Activated naive CD8-positive, alpha-beta T cell treated with anti-CD3 and anti-CD28 coated beads, Interleukin-2, amount 10 ng/mL, durations not matched to agents 7 days and 5 days (primary cell): ENCODE results near the gene VWCE. TPM values are rescaled to one million over a fixed set of nuclear protein-coding genes. Genes with fewer than 3 reads are reported as not detected.
"Not testable (repeated sequence)": the region's sequence is repeated elsewhere in the genome, so short reads cannot be mapped to it uniquely, and the experiment has no call there.

Experiments
- ATAC-seq: fragments of 150-1000 bp; cut with Tn5 transposase; one replicate; pipeline ENCODE4 v1.10.0; 2021; ENCODE audit warnings: low read depth, moderate library complexity
- POLR2A ChIA-PET: fragments of 350-600 bp; sonication (Branson Sonifier 250); formaldehyde crosslinking; loops from one replicate; lab custom pipeline; 2021; ENCODE audit warnings: antibody characterized with exemption; lab: Charles Lee
- DNase-seq: peaks from one replicate; pipeline ENCODE4 v3.0.0; 2021
- H3K27ac Mint-ChIP-seq: one replicate; pipeline ENCODE4 v1.8.0; 2022; ENCODE audit warnings: mild to moderate bottlenecking, mixed read lengths
- H3K27me3 Mint-ChIP-seq: one replicate; pipeline ENCODE4 v1.8.0; 2022; ENCODE audit warnings: mild to moderate bottlenecking, moderate library complexity, mixed read lengths
- H3K36me3 Mint-ChIP-seq: one replicate; pipeline ENCODE4 v1.8.0; 2021; ENCODE audit warnings: mild to moderate bottlenecking, mixed read lengths
- H3K4me1 Mint-ChIP-seq: one replicate; pipeline ENCODE4 v1.8.0; 2021; ENCODE audit warnings: mixed read lengths
- H3K4me3 Mint-ChIP-seq: one replicate; pipeline ENCODE4 v1.8.0; 2022; ENCODE audit warnings: mild to moderate bottlenecking, moderate library complexity, mixed read lengths
- H3K9me3 Mint-ChIP-seq: one replicate; pipeline ENCODE4 v1.8.0; 2021; ENCODE audit warnings: mixed read lengths
- total RNA-seq, 2 experiments: library from RNA; stranded (reverse); gene quantifications; one replicate each; pipeline ENCODE4 v1.2.3, GENCODE V29; 2021

Gene VWCE
- total RNA-seq, 2 experiments from 2014 or later = 2.4 to 3.1 TPM

GRCh38 chr11:61272731-61273130 lies 22.4 kb downstream of the VWCE start:
- Mint-ChIP-seq H3K4me1 (no peaks in the 10 kb centered on the region), H3K4me3 (no peak overlapping the region), H3K27me3 (no peaks in the 10 kb centered on the region), H3K27ac (no peak overlapping the region), H3K9me3 (no peaks in the 10 kb centered on the region), H3K36me3 (no peaks in the 10 kb centered on the region)
- POLR2A ChIA-PET = no interaction called here
- DNase-seq = no peak
- ATAC-seq = no peak

- Mint-ChIP-seq H3K4me3 (no peak overlapping the region), H3K9me3 (no peaks in the 10 kb centered on the region), H3K27ac (no peak overlapping the region), H3K27me3 (no peaks in the 10 kb centered on the region), H3K36me3 (no peaks in the 10 kb centered on the region), H3K4me1 (no peaks in the 10 kb centered on the region)
- DNase-seq (no peak), ATAC-seq (no peak)
- POLR2A ChIA-PET = interaction anchor here (1.7 kb wide), 1 partner anchor 23 kb away, joined by 10 read pairs; no protein-coding TSS in a partner anchor
Measured at GRCh38 chr11:61270354-61271076, 24.6 kb downstream of the VWCE start.

GRCh38 chr11:61268588-61269250 lies 26.4 kb downstream of the VWCE start:
- Mint-ChIP-seq H3K4me1 (no peaks in the 10 kb centered on the region), H3K4me3 (no peak overlapping the region), H3K27me3 (no peaks in the 10 kb centered on the region), H3K27ac (no peak overlapping the region), H3K9me3 (no peaks in the 10 kb centered on the region), H3K36me3 (no peaks in the 10 kb centered on the region)
- POLR2A ChIA-PET = no interaction called here
- DNase-seq = no peak
- no peak for ATAC-seq

- no peak for DNase-seq
- H3K27me3 Mint-ChIP-seq = no peaks in the 10 kb centered on the region
- POLR2A ChIA-PET = no interaction called here
- no peak overlapping the region for H3K4me3 Mint-ChIP-seq
- H3K36me3 Mint-ChIP-seq = no peaks in the 10 kb centered on the region
- no peak overlapping the region for H3K27ac Mint-ChIP-seq
- H3K9me3 Mint-ChIP-seq = no peaks in the 10 kb centered on the region
- H3K4me1 Mint-ChIP-seq = no peaks in the 10 kb centered on the region
- ATAC-seq = no peak
Measured at GRCh38 chr11:61267437-61267841, 27.7 kb downstream of the VWCE start.

- H3K4me3 Mint-ChIP-seq = no peak overlapping the region
- no peak for ATAC-seq
- POLR2A ChIA-PET = no interaction called here
Measured at GRCh38 chr11:61266602-61267001, 28.5 kb downstream of the VWCE start.

GRCh38 chr11:61265357-61265756 lies 29.8 kb downstream of the VWCE start:
- DNase-seq (no peak), ATAC-seq (no peak)
- Mint-ChIP-seq H3K36me3 (no peaks in the 10 kb centered on the region), H3K9me3 (no peaks in the 10 kb centered on the region), H3K4me3 (no peak overlapping the region), H3K4me1 (no peaks in the 10 kb centered on the region), H3K27ac (no peak overlapping the region), H3K27me3 (no peaks in the 10 kb centered on the region)
- POLR2A ChIA-PET = no interaction called here

More at GRCh38 chr11:61266602-61267001, 28.5 kb downstream of the VWCE start:
- Mint-ChIP-seq H3K4me1 (no peaks in the 10 kb centered on the region), H3K9me3 (no peaks in the 10 kb centered on the region), H3K36me3 (no peaks in the 10 kb centered on the region), H3K27ac (no peak overlapping the region), H3K27me3 (no peaks in the 10 kb centered on the region)
- no peak for DNase-seq

GRCh38 chr11:61264795-61265194 lies 30.3 kb downstream of the VWCE start:
- Mint-ChIP-seq H3K27me3 (no peaks in the 10 kb centered on the region), H3K36me3 (no peaks in the 10 kb centered on the region), H3K4me3 (no peak overlapping the region), H3K4me1 (no peaks in the 10 kb centered on the region), H3K9me3 (no peaks in the 10 kb centered on the region), H3K27ac (no peak overlapping the region)
- no peak for DNase-seq
- POLR2A ChIA-PET = no interaction called here
- ATAC-seq = no peak

GRCh38 chr11:61264371-61264770 lies 30.7 kb downstream of the VWCE start:
- Mint-ChIP-seq H3K9me3 (no peaks in the 10 kb centered on the region), H3K36me3 (no peaks in the 10 kb centered on the region), H3K27me3 (no peaks in the 10 kb centered on the region), H3K4me3 (no peak overlapping the region), H3K4me1 (no peaks in the 10 kb centered on the region), H3K27ac (no peak overlapping the region)
- ATAC-seq = no peak
- POLR2A ChIA-PET = no interaction called here
- no peak for DNase-seq

- no peaks in the 10 kb centered on the region for H3K9me3 Mint-ChIP-seq
- ATAC-seq (no peak), DNase-seq (no peak)
- H3K27me3 Mint-ChIP-seq = no peaks in the 10 kb centered on the region
- H3K27ac Mint-ChIP-seq = no peak overlapping the region
- no peaks in the 10 kb centered on the region for H3K4me1 Mint-ChIP-seq
- no peak overlapping the region for H3K4me3 Mint-ChIP-seq
- no peaks in the 10 kb centered on the region for H3K36me3 Mint-ChIP-seq
- POLR2A ChIA-PET = no interaction called here
Measured at GRCh38 chr11:61259363-61259762, 35.8 kb downstream of the VWCE start.

GRCh38 chr11:61258546-61258945 lies 36.6 kb downstream of the VWCE start:
- ATAC-seq (no peak), DNase-seq (no peak)
- H3K4me3 Mint-ChIP-seq = no peak overlapping the region
- H3K36me3 Mint-ChIP-seq = no peaks in the 10 kb centered on the region
- no peaks in the 10 kb centered on the region for H3K9me3 Mint-ChIP-seq
- no peaks in the 10 kb centered on the region for H3K27me3 Mint-ChIP-seq
- H3K27ac Mint-ChIP-seq = no peak overlapping the region
- POLR2A ChIA-PET = no interaction called here
- no peaks in the 10 kb centered on the region for H3K4me1 Mint-ChIP-seq

GRCh38 chr11:61256710-61257482 lies 38.2 kb downstream of the VWCE start:
- no peak for ATAC-seq
- POLR2A ChIA-PET = interaction anchor here (0.6 kb wide), 1 partner anchor 63 kb away, joined by 5 read pairs; no protein-coding TSS in a partner anchor
- Mint-ChIP-seq H3K27me3 (no peaks in the 10 kb centered on the region), H3K4me3 (no peak overlapping the region), H3K4me1 (no peaks in the 10 kb centered on the region), H3K36me3 (no peaks in the 10 kb centered on the region), H3K27ac (no peak overlapping the region), H3K9me3 (no peaks in the 10 kb centered on the region)
- no peak for DNase-seq

GRCh38 chr11:61254403-61255025 lies 40.6 kb downstream of the VWCE start:
- Mint-ChIP-seq H3K27ac (no peak overlapping the region), H3K9me3 (no peaks in the 10 kb centered on the region), H3K4me3 (no peak overlapping the region), H3K27me3 (no peaks in the 10 kb centered on the region), H3K36me3 (no peaks in the 10 kb centered on the region), H3K4me1 (no peaks in the 10 kb centered on the region)
- peak; percentile 96 for ATAC-seq
- DNase-seq = peak; percentile 76
- POLR2A ChIA-PET = interaction anchor here (0.7 to 1.2 kb wide), 2 partner anchors 40 to 82 kb away, joined by 3 read pairs; partner anchors contain the start of gene VWCE

GRCh38 chr11:61252332-61252731 lies 42.8 kb downstream of the VWCE start:
- POLR2A ChIA-PET, H3K4me1 Mint-ChIP-seq, H3K27me3 Mint-ChIP-seq, H3K36me3 Mint-ChIP-seq, DNase-seq, ATAC-seq, H3K4me3 Mint-ChIP-seq, H3K27ac Mint-ChIP-seq, H3K9me3 Mint-ChIP-seq: not testable (repeated sequence)
